ENCODE data around the gene AMPH.
"Not testable (repeated sequence)": the region's sequence is repeated elsewhere in the genome, so short reads cannot be mapped to it uniquely, and the experiment has no call there.

The AMPH gene

GRCh38 chr7:38410056-38410455 lies 221.1 kb downstream of the AMPH start:
- TF ChIP-seq POLR2AphosphoS5 (IDR thresholded peaks at IDR 0.05; ENCODE audit: borderline replicate concordance, low read depth, low read length) (no peak), FOXP2 (optimal IDR thresholded peaks at IDR 0.05; ENCODE audit: control extremely low read depth, extremely low read length, insufficient read depth) (no peak), EZH2 (IDR thresholded peaks at IDR 0.05) (no peak)
- DNase-seq (ENCODE audit: low read depth, low spot score) = no peak
- H3K9me3 ChIP-seq (ENCODE audit: low read depth, low read length) = no peaks in the 10 kb centered on the region
- no peak overlapping the region for H3K4me3 ChIP-seq
- H3K36me3 ChIP-seq (ENCODE audit: insufficient read depth, low read length) = no peaks in the 10 kb centered on the region
- no peak overlapping the region for H3K27ac ChIP-seq
- no peak overlapping the region for H3K9ac ChIP-seq (ENCODE audit: insufficient read length)

- no peak overlapping the region for H3K9ac ChIP-seq (ENCODE audit: insufficient read length)
- no peak overlapping the region for H3K4me3 ChIP-seq
- no peaks in the 10 kb centered on the region for H3K36me3 ChIP-seq (ENCODE audit: insufficient read depth, low read length)
- DNase-seq (ENCODE audit: low read depth, low spot score) = no peak
- no peak overlapping the region for H3K27ac ChIP-seq
- TF ChIP-seq FOXP2 (optimal IDR thresholded peaks at IDR 0.05; ENCODE audit: control extremely low read depth, extremely low read length, insufficient read depth) (no peak), EZH2 (IDR thresholded peaks at IDR 0.05) (no peak), POLR2AphosphoS5 (IDR thresholded peaks at IDR 0.05; ENCODE audit: borderline replicate concordance, low read depth, low read length) (no peak)
- no peaks in the 10 kb centered on the region for H3K9me3 ChIP-seq (ENCODE audit: low read depth, low read length)
Measured at GRCh38 chr7:38409531-38409930, 221.6 kb downstream of the AMPH start.

GRCh38 chr7:38398725-38399321 lies 232.3 kb downstream of the AMPH start:
- no peak overlapping the region for H3K9ac ChIP-seq (ENCODE audit: insufficient read length)
- no peak for DNase-seq (ENCODE audit: low read depth, low spot score)
- TF ChIP-seq EZH2 (IDR thresholded peaks at IDR 0.05) = no peak
- TF ChIP-seq POLR2AphosphoS5 (IDR thresholded peaks at IDR 0.05; ENCODE audit: borderline replicate concordance, low read depth, low read length) = no peak
- no peak for TF ChIP-seq FOXP2 (optimal IDR thresholded peaks at IDR 0.05; ENCODE audit: control extremely low read depth, extremely low read length, insufficient read depth)
- H3K9me3 ChIP-seq (ENCODE audit: low read depth, low read length) = no peaks in the 10 kb centered on the region
- H3K36me3 ChIP-seq (ENCODE audit: insufficient read depth, low read length) = no peaks in the 10 kb centered on the region
- H3K4me3 ChIP-seq = no peak overlapping the region
- H3K27ac ChIP-seq = no peak overlapping the region

DNA sequence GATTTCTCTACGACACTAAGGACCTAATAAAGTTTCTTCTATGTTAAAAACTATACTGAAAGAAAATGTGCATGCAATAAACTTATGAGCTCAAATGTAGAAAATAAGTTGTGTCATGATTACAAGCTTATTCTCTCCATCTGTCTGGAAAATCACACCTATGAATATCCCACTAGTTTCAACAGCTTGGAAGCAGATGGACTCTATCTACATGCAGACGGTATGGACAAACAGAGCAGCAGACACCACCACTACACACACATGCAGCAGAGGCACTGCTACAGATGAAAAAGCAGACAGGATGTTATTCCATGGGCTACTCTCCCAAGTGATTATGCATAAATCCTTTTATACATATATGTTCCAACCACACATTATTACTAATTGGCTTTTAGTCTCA lies 234.3 kb downstream of the AMPH start:
- H3K27ac ChIP-seq = no peak overlapping the region
- no peak for TF ChIP-seq FOXP2 (optimal IDR thresholded peaks at IDR 0.05; ENCODE audit: control extremely low read depth, extremely low read length, insufficient read depth)
- no peak for TF ChIP-seq EZH2 (IDR thresholded peaks at IDR 0.05)
- no peak for TF ChIP-seq POLR2AphosphoS5 (IDR thresholded peaks at IDR 0.05; ENCODE audit: borderline replicate concordance, low read depth, low read length)

DNA sequence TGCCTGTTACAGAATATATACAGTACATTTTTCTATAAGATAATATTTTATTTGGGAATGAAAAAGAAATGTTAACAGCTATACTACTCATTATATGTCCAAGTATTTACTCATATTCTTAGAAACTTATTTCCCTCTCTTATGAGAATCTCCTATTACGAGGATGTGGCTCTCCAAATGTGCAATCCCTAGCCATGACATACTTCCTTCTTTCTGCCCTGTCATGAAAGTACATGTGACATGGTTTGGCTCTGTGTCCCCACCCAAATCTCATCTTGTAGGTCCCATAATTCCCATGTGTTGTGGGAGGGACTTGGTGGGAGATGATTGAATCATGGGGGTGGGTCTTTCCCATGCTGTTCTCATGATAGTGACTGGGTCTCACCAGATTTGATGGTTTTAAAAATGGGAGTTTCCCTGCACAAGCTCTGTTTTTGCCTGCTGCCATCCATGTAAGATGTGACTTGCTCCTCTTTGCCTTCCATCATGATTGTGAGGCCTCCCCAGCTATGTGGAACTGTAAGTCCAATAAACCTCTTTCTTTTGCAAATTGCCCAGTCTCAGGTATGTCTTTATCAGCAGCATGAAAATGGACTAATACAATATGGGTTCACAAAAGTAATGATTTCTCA lies 235.1 kb downstream of the AMPH start:
- H3K9ac ChIP-seq (ENCODE audit: insufficient read length); H3K4me3 ChIP-seq; H3K36me3 ChIP-seq (ENCODE audit: insufficient read depth, low read length); H3K27ac ChIP-seq; H3K9me3 ChIP-seq (ENCODE audit: low read depth, low read length); DNase-seq (ENCODE audit: low read depth, low spot score): not testable (repeated sequence)

More for the DNA sequence above, 234.3 kb downstream of the AMPH start:
- no peak overlapping the region for H3K9ac ChIP-seq (ENCODE audit: insufficient read length)
- no peak for DNase-seq (ENCODE audit: low read depth, low spot score)
- no peak overlapping the region for H3K4me3 ChIP-seq
- H3K9me3 ChIP-seq (ENCODE audit: low read depth, low read length) = no peaks in the 10 kb centered on the region
- no peaks in the 10 kb centered on the region for H3K36me3 ChIP-seq (ENCODE audit: insufficient read depth, low read length)

GRCh38 chr7:38394660-38395059 lies 236.5 kb downstream of the AMPH start:
- TF ChIP-seq EZH2 (IDR thresholded peaks at IDR 0.05) = no peak
- Histone ChIP-seq H3K9me3 (ENCODE audit: low read depth, low read length) (no peaks in the 10 kb centered on the region), H3K4me3 (no peak overlapping the region), H3K27ac (no peak overlapping the region), H3K9ac (ENCODE audit: insufficient read length) (no peak overlapping the region), H3K36me3 (ENCODE audit: insufficient read depth, low read length) (no peaks in the 10 kb centered on the region)
- DNase-seq (ENCODE audit: low read depth, low spot score) = no peak

GRCh38 chr7:38393874-38394273 lies 237.3 kb downstream of the AMPH start:
- no peak overlapping the region for H3K27ac ChIP-seq
- no peaks in the 10 kb centered on the region for H3K36me3 ChIP-seq (ENCODE audit: insufficient read depth, low read length)
- no peak overlapping the region for H3K9ac ChIP-seq (ENCODE audit: insufficient read length)
- TF ChIP-seq FOXP2 (optimal IDR thresholded peaks at IDR 0.05; ENCODE audit: control extremely low read depth, extremely low read length, insufficient read depth) (no peak), EZH2 (IDR thresholded peaks at IDR 0.05) (no peak), POLR2AphosphoS5 (IDR thresholded peaks at IDR 0.05; ENCODE audit: borderline replicate concordance, low read depth, low read length) (no peak)
- H3K9me3 ChIP-seq (ENCODE audit: low read depth, low read length) = no peaks in the 10 kb centered on the region
- DNase-seq (ENCODE audit: low read depth, low spot score) = no peak
- no peak overlapping the region for H3K4me3 ChIP-seq

DNA sequence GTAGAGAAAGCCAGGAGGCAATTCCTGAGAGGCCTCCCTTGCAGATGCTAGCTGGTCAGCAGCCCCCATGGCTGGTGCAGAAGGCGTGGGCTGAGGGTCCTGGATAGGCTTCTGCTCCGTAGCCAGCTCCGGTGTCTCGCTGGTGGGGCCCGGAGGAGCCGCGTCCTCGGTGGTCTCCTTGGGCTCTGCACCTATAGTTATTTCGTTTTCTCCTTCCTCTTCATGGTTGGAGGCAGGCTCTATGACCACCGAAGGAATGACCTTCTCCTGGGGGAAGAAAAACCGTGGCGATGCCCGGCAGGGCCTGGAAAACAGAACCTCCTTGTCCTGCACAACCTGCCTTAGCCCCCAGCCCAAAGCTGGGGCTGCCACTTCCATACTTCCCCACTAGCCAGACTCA lies 239.4 kb downstream of the AMPH start:
- no peak for DNase-seq (ENCODE audit: low read depth, low spot score)
- no peaks in the 10 kb centered on the region for H3K9me3 ChIP-seq (ENCODE audit: low read depth, low read length)
- TF ChIP-seq POLR2AphosphoS5 (IDR thresholded peaks at IDR 0.05; ENCODE audit: borderline replicate concordance, low read depth, low read length) (no peak), EZH2 (IDR thresholded peaks at IDR 0.05) (no peak), FOXP2 (optimal IDR thresholded peaks at IDR 0.05; ENCODE audit: control extremely low read depth, extremely low read length, insufficient read depth) (no peak)
- H3K27ac ChIP-seq = no peak overlapping the region
- H3K4me3 ChIP-seq = no peak overlapping the region
- H3K9ac ChIP-seq (ENCODE audit: insufficient read length) = no peak overlapping the region
- H3K36me3 ChIP-seq (ENCODE audit: insufficient read depth, low read length) = no peaks in the 10 kb centered on the region

DNA sequence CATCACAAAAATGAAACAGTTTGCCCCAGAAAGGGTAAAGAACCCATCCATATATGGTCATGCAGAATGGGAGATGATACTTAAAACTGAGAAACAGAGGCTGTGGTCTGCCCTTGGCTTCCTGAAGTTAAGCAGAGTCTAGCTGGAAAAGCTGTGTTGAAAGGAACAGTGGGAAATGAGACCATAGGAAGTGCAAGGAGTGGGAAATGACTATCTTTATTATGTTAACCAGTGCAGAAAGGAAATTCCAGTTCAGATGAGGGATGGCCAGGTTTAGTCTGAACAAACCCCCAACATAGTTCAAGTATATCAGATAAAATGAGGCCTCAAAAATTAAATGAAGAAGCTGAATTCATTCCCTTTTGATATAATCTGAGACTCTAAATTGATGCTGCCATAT lies 245.5 kb downstream of the AMPH start:
- no peaks in the 10 kb centered on the region for H3K36me3 ChIP-seq (ENCODE audit: insufficient read depth, low read length)
- H3K9ac ChIP-seq (ENCODE audit: insufficient read length) = no peak overlapping the region
- no peak overlapping the region for H3K4me3 ChIP-seq
- no peaks in the 10 kb centered on the region for H3K9me3 ChIP-seq (ENCODE audit: low read depth, low read length)
- TF ChIP-seq FOXP2 (optimal IDR thresholded peaks at IDR 0.05; ENCODE audit: control extremely low read depth, extremely low read length, insufficient read depth) (no peak), EZH2 (IDR thresholded peaks at IDR 0.05) (no peak), POLR2AphosphoS5 (IDR thresholded peaks at IDR 0.05; ENCODE audit: borderline replicate concordance, low read depth, low read length) (no peak)
- H3K27ac ChIP-seq = no peak overlapping the region
- no peak for DNase-seq (ENCODE audit: low read depth, low spot score)

Measured in SK-N-MC (cell line).